NCI-H1105 treated with DMSO at 0.1 percent for 48 hours (cell line): Measurements from ENCODE around the gene AUH.

Source experiments
- DNase-seq: peaks from one replicate; lab custom pipeline; 2025; lab: John Stamatoyannopoulos, UW

AUH gene

DNA sequence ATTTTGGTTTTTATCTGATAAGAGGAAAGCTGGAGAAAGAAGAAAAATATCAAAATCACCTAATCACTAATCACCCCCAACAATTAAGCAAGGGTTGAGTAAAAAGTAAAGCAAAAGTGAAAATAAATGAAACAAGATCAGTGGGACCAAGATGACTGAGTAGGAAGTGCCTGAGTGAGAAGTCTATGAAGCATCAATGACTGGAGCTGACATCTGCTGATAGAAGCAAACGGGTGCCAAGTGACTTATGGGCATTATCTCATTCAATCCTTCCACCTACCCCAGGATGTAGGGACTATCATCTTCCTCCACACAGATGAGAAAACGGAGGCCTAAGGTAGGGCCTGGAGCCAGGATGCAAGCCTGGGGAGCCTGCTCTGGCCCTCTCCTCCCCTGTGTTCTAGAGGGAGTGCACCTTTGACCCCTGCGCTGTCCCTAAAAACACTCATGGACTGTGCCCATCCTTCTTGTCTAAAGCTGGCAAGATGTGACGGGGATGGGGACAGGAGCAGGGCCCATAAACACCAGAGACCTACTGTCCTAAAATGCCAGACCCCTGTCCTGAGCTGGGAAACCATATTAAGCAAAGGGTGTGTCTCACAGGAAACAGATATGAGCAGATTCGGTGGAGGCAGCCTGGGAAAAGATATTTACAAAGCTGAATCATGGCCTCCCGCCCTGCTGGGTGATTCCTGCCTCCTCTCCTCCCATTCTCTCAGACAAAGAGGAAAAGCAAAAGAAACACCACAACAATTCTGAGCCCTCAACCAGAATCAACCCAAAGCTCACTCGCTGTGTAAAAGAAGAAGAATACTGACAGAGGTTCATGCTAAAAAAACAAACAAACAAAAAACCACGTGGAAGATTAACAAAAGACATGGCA is 116.0 kb downstream of the AUH start:
- no peak for DNase-seq

- DNase-seq: no peak
These were observed 118.7 kb downstream of the AUH start for GRCh38 chr9:91243029-91243428.

DNA sequence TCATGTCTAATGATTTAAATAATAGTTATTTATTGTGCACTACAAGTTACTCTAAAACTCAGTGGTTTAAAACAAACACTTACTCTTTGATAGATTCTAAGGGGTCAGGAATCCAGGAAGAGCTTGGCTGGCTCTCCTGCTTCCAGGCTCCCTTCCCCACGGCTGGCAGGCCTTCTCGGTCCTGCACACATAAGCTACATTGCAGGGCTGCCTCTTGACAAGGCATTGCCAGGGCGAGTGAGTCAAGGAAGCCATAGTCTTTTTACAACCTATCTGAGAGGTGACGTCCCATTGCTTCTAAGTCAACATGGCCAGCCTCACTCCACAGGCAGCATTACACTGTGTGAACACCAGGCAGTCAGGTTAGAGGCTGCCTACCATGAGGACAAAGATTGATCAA is 119.8 kb downstream of the AUH start:
- DNase-seq: no peak

DNA sequence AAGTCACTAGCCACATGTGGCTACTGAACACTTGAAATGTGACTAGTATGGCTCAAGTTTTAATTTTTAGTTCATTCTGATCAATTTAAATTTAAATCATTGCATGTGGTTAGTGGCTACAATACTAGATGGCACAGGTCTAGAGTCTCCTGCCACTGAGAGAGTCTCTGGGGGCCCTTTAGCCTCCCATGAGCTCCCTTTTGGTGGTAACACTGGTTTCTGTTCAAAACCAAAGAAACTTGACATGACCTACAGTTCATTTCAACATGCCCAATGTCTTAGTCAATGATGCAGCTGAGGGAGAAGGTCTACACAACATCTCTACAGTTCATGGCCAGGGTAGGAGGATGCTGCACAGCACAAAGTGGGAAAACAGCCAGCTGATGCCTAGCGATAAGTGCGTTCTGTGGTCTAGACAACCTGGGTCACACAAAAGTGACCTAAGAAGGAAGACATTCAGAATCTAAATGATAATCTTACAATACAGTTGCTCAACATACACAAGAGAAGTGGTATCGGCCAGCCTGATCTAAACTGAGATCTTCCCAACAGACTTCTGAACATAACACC is 121.0 kb downstream of the AUH start:
- no peak for DNase-seq

- no peak for DNase-seq
These were observed 122.2 kb downstream of the AUH start for GRCh38 chr9:91239367-91240111.

DNA sequence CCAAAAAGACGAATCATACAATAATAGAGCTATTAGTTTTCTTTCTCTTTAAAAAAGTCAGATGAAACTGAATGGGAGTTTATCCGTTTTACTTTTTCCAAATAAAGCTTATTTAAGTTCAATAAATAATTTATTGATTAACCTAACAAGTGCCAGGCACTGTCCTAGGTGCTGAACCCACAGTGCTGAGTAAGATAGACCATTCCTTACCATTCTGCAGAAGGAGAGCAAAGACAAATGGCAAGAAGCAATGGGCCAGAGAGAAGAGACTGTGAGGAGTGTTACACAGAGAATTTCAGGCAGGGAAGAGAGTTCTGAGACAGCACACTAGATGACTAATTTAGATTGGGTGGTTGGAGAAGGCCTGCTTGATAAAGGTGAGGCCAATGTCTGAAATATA is 127.2 kb downstream of the AUH start:
- no peak for DNase-seq

GRCh38 chr9:91231619-91232018 is 130.1 kb downstream of the AUH start:
- DNase-seq: no peak

DNA sequence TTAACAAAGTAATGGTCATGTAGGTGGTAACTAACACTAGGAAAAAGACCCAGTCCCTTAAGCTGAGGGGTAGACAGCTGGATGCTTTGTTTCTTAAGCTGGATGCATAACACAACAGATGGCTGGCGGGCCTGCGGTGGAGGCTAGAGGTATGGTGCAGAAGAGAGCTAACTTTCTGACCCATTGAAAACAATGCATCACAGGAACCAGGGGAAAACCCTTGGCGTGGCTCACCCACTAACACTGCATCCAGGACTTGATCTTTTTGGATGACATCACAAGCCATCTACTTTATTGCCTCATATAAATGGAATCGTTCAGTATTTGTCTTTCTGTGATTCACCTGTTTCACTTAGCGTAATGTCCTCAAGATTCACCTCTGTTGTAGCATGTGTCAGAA is 138.7 kb downstream of the AUH start:
- DNase-seq: no peak

DNA sequence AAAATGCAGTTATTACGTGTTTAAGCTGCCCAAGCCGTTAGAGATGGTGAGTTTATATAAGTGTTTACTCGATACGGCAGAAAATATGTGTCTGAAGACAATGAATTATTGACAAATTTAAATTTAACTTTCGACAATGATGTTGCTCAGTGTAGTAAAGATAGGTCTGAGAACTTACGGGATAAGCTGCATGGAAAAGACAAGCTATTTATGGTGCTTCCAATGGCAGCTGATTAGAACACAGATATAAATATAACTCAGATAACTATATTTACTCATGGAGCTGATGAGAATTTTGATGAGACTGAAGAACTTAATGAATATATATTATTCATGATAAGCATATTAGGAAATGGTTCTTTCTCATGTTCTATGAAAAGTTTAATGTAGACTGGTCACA is 139.3 kb downstream of the AUH start:
- no peak for DNase-seq

DNA sequence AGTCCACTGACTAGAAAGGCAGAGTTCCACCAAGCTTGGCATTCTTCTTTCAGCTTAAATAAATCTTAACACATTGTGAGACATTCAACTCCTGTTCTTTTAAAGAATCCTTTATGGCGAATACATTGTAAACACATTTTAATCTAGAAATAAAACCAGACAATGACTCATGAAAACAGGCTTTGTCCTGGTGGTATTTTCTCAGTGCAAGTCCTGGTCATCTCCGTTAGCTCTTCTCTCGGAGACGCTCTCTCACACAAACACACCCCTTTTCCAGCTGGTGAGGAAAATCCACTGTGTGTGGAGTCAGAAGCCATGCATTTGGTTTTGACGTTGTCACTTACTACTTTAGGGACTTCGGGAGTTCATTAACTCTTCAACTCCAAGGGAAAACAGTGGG is 140.4 kb downstream of the AUH start:
- no peak for DNase-seq

DNA sequence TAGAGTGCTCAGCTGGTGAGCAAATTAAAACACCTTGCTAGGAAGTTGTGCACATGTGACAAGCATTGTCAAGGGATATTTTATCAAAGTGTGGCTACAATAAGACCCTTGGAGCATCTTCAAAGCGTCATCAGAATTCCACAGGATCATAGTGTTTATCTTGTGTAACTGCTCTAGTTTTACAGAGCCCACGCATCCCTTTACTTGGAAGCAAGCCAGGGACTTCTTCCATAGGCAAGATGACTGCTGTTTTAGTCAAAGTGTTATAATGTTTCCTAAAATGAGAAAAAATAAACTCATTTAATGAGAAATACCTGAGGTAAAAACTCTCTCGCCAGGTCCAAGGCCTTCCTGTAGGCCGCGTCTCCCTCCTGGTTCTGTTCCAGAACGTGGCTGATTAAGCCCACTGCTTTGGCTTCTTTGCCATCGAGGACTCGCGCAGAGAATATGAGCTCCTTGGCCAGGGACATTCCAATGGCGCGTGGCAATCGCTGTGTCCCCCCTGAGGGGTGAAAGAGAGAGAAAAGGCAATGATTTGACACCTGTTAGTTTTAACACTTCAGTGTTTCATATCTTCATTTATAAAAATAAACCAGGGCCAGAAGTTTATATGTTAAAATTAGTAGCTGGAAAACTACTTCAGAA is 141.1 kb downstream of the AUH start:
- DNase-seq: no peak

- DNase-seq: no peak
These were observed 141.7 kb downstream of the AUH start for GRCh38 chr9:91220021-91220420.

DNA sequence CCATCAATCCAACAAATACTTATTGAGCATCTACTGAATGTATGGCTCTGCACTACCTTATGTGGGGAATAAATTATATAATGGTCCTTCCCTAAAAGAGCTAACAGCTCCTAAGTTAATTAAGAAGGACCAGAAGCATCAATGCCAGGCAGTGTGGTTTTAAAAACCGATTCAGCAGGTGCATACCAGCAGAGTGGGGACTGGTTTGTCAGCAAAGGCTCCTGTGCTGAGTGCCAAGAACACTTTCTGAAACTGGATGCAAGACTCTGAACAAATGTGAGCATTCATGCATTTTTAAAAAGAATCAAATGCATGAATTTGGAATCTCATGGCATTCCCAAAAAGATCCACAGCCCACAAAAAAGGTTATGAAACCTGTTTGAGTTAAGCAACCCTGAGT is 142.2 kb downstream of the AUH start:
- DNase-seq: no peak

- no peak for DNase-seq
These were observed 144.3 kb downstream of the AUH start for GRCh38 chr9:91217388-91217787.

GRCh38 chr9:91214867-91215266 is 146.9 kb downstream of the AUH start:
- no peak for DNase-seq

DNA sequence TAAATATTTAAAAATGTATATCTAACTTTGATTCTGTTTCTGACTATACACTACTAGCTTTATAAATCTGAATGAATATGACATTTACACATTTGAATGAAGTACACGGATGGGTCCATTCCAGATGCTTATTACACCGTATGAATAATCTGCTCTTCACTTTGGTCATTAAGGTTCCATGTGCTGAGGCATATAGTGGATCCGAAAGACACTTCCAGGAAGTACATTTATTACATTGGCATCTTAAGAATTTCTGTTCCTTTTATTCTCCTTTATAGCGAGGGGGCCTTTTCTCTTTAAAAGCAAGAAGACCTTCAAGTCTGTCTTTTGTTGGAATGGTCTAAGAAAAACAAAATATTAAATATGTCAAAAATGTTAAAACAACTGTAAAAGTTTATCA is 147.6 kb downstream of the AUH start:
- no peak for DNase-seq

GRCh38 chr9:91212596-91213243 is 149.0 kb downstream of the AUH start:
- DNase-seq: no peak

DNA sequence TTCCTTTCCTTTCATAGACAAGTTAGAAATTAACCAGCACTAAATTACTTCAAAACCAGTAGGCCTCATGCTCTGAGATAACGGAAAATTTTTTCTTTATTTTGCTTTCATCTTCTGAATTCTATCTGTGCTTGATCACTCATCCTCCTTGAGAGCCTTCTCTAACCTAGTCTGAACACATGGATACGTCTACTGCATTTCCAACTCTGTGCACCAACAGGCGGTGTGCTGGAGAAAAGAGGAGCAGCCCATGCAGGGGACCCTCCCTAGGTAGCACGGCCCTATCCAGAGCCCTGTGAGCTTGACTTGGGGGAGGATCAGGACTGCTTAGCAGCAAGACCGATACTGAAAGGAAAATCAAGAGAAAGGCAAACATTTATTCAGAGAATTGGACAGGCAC is 149.8 kb downstream of the AUH start:
- no peak for DNase-seq

GRCh38 chr9:91211414-91211813 is 150.3 kb downstream of the AUH start:
- DNase-seq: no peak

DNA sequence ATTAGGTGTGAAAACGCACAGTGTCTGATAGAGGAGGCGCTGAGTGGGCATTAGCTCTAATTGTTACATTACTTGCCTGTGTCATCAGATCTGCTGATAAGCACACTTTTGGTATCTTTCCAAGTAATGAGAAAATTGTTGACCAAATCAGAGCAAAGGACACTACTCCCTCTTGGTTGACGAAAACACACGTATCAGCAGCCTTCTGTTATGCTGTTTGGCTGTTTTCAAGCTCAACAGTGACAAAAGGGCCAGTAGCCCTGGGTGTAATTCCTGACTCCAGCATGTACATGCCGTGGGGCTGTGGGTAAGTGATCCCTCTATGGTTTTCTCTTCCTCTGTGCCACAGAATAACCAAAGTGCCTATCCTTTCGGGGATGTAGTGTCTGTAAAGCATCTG is 151.4 kb downstream of the AUH start:
- DNase-seq: no peak

DNA sequence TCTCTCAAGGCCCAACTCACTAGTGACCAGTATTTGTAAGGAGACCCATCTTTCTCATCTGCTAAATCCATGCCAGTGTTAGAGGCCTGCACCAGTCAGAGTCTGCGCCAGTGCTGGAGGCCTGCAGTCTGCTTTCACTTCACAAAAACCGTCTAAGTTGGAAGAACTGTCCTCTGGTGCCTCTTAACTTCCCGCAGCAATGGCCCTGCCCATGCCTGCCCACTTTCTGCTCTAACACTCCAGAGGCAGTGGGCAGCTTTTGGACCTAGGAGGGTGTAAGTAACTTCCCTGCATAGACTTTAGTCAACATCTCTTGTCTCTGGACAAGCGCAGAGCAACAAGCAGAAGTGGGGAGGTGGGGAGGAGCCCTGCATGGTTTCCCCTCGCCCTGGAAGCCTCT is 152.9 kb downstream of the AUH start:
- no peak for DNase-seq

DNA sequence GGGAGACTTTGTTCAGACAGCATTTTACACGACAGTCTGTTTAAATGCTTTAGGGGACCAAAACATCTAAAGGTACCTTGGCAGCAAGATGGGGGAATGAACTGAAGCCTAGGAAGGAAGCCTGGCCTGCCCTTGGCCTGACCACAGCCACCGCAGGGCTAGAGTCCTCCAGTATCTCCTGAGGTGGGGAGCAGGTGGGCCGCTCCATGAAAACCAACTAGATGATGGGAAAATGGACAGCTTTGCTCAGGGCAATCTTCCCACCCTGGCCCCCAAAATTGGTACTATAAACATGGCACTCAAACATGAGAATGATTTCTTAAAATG is 153.3 kb downstream of the AUH start:
- DNase-seq: no peak
